GM19238 (cell line): ENCODE results near the gene DHH.

ENCODE experiments used
- DNase-seq: peaks from one replicate; pipeline ENCODE4 v3.0.0; 2011; ENCODE audit warnings: low spot score; ENCODE audit not compliant: insufficient read length

Gene DHH

GRCh38 chr12:49051373-49051764 lies 43.2 kb downstream of the DHH start:
- DNase-seq: no peak

- DNase-seq: no peak
These were observed 43.9 kb downstream of the DHH start for GRCh38 chr12:49050507-49051372.

- DNase-seq: no peak
These were observed 44.9 kb downstream of the DHH start for GRCh38 chr12:49049566-49050224.

GRCh38 chr12:49048953-49049352 lies 45.6 kb downstream of the DHH start:
- no peak for DNase-seq

- DNase-seq: no peak
These were observed 48.3 kb downstream of the DHH start for GRCh38 chr12:49046129-49046895.

DNA sequence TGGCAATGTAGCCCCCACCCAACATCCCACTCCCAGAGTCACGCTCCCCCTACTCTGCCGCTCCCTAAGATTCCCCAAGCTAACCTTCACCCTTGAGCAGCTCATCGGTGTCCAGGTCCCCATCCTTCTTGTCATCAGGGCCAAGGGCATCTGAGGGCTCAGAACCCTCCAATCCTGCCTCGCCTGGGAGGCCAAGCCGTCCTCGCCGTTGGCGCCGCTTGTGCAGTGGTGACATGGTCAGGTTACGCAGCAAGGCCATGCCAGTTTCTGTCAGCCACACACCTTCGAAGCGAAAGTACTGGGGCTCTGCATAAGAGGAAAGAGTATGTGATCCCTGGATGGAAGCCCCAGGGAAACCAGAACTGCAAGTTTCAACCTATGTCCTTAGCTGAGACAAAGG lies 49.9 kb downstream of the DHH start:
- DNase-seq: no peak

DNA sequence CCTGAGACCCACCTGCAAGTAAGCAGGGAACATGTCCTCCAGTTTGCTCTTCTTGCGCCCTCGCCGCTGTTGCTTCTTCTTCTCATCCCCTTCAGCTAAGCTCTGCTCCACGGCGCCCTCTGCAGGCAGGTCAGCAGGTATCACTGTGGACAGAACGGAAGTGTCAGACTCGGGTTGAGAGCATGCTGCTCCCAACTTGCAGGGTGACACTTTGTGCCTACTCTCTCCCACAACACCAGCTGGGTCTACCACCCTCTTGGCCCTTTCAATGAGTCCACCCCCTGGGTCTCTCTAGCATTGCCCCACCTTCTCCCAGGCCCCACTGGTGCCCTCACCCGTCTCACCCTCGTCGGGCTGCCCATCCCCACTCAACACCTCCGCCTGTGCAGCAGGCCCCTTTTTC lies 50.7 kb downstream of the DHH start:
- peak; percentile 73 for DNase-seq

DNA sequence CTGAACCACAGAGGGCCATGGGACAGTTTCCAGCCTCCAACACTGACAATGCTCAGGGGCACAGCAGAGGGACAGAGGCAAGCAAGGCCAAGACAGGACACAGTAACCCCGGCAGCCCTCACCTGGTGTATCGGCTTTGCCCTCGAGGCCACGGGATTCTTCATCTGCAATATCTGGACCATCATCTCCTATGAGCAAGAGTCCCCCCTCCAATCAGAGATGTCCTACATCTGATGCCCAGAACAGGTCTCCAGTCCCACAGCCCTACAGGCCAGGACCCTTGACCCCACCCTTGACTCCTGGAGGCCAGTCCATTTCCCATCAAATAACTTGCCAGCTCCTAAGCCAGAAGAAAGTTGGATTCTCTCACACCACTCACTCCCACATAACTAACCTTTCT lies 51.4 kb downstream of the DHH start:
- no peak for DNase-seq

DNA sequence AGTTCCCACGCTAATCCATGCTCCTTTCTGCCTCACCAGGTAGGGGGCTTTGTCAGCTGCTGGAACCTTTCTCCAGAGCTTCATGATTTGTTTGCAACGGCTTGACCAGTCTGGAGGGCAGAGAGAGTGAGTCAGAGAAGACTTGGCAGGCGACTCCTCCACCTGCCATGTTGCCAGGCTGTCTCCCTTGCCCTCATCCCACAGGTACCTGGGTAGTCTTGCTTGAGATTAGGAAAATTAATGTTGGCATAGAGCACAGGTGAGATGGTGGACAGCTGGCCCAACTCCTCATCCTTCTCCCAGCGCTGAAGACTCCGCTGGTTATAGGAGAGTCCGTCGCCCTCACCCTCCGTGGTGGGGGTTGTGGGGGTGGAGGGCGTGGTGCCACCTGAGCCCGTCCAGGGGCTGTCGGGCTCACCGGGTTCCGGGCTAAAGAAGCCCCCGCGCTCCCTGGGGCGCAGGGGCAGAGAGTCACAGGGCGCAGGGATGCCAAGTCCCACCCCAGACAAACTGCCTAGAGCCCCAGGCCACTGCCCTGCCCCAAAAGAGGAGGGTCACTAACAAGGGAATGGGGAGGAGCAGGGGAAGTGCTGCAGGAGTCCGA lies 52.6 kb downstream of the DHH start:
- no peak for DNase-seq

GRCh38 chr12:49041036-49041880 lies 53.3 kb downstream of the DHH start:
- DNase-seq: no peak

DNA sequence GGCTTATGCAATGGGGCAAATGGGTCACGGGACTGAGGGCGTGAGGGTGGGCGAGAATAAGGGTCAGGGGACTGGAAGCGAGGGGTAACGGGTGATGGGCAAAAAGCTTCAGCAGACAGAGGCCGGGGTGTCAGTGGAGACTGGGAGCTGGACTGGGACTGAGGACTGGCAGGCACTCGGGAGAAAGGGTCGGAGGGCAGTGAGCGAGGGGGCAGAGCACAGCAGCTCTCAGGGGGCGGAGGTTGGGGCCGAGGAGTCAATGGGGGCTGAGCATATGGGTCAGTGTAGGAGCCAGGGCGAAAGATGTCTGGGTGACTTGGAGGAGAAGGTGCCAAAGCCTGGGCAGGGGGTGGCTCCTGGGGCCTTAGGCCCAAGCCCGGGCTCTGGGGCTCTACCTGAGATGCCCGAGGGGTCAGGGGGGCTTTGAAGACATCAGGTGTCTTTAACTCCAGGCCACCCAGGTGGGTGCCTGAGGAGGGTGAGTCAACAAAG lies 54.2 kb downstream of the DHH start:
- DNase-seq: no peak

GRCh38 chr12:49039421-49040363 lies 54.9 kb downstream of the DHH start:
- DNase-seq: no peak

GRCh38 chr12:49038291-49038955 lies 56.2 kb downstream of the DHH start:
- no peak for DNase-seq

DNA sequence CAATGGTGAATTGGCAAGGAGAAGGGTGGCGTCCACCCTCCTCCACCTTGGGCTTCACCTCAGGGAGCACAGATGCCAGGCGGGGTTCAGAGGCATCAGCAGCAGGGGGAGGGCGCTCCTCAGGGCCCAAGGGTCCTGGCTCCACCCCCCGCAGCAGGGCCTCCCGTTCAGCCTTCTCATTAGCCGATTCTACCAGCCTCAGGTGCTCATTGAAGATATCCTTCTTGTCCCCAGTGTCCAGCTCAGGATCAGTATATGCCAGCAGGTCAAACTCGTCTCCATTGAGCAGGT lies 56.7 kb downstream of the DHH start:
- DNase-seq: no peak

GRCh38 chr12:49037111-49037946 lies 57.3 kb downstream of the DHH start:
- DNase-seq: no peak
